Peyer's patch (tissue), 4 donors: ENCODE results near the gene TMEM9.
A peak's percentile ranks its signal among the peaks of the same experiment; 100 is the strongest.

ENCODE experiments used
- CTCF ChIP-seq, 6 experiments: fragments of 450-650 bp in 4 of 6; fragments of 200-600 bp in 2 of 6; sonication (generic) in 1 of 6; IDR thresholded peaks; one replicate each; pipeline ENCODE4 v1.5.1; 2017 to 2019; ENCODE audit warnings: antibody characterized with exemption in 6 of 6, mild to moderate bottlenecking in 3 of 6, moderate library complexity in 1 of 6
- POLR2A ChIP-seq, 2 donors: fragments of 450-650 bp; IDR thresholded peaks; one replicate each; pipeline ENCODE4 v1.5.1; 2017; ENCODE audit warnings: antibody characterized with exemption in 2 of 2, mild to moderate bottlenecking in 2 of 2, moderate library complexity in 2 of 2

DNA sequence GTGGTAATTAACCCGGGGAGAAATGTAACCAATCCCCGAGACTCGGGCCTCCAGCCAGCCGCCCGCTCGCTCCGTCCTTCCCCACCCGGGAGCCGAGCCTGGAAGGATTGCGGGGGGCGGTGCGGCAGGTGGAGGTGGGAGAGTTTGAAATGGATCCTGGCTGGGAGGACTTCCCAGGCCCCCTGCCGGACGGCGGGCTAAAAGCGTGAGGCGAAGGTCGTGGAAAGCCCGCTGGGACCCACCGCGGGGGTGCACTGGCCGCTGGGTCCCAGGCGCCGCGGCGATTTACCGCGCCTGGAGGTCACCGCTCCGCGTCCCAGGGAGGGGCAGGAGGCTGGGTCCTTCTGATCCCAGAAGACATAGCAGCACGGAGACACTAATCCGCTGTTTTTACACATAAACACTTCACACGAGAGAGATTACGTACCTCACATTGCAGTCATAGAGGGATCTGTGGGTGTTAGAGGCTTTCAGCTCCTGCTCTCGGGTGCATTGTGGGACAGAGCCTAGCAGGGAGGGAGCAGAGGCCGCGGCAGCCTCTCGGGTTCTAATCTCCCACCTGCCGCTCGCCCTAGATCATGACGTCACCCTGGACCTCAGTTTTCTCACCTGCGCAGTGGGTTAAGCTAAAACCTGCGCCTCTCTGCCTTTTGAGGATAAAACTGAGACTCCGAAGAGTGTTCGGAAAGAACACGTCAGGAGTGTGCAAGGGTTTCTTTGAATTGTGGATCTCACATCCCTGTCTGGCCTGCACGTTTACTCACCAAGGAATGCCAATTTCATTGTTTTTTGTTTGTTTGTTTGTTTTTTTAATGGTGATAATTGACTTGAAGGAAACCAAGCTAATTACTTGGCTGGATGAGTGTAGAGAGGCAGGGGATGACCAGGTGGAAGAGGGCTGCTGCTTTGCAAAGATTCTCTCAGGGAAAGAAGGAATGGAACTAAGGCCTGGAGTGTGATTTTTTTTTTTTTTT is 17.1 kb upstream of the TMEM9 start:
- TF ChIP-seq CTCF (IDR thresholded peaks at IDR 0.05) (peak in 4 of 6 experiments; percentile 3 to 48 (median 38)), POLR2A (IDR thresholded peaks at IDR 0.05) (peak; percentile 0 to 5)
